Activated T-cell treated with anti-CD3 and anti-CD28 coated beads, Interleukin-2, amount 50 U/mL, for 4 hours (primary cell): Measurements from ENCODE around the gene ATP6AP2. TPM values are rescaled to one million over a fixed set of nuclear protein-coding genes. Genes with fewer than 3 reads are reported as not detected.

ENCODE experiments used
- ATAC-seq, 2 donors: fragments of 200-7000 bp; cut with Tn5 transposase; one replicate each; pipeline ENCODE4 v1.10.0; 2021
- DNase-seq: peaks from one replicate; pipeline ENCODE4 v3.0.0-alpha.2; 2020
- H3K27me3 Mint-ChIP-seq: one replicate; pipeline ENCODE4 v1.8.0; 2021; ENCODE audit warnings: low read depth, mixed read lengths
- H3K36me3 Mint-ChIP-seq: one replicate; pipeline ENCODE4 v1.8.0; 2022; ENCODE audit warnings: mixed read lengths; ENCODE audit not compliant: insufficient read depth
- H3K4me1 Mint-ChIP-seq: one replicate; pipeline ENCODE4 v1.8.0; 2021; ENCODE audit warnings: low read depth, mixed read lengths
- H3K4me3 Mint-ChIP-seq: one replicate; pipeline ENCODE4 v1.8.0; 2021; ENCODE audit warnings: mild to moderate bottlenecking, moderate library complexity, mixed read lengths
- H3K9me3 Mint-ChIP-seq: one replicate; pipeline ENCODE4 v1.8.0; 2021; ENCODE audit warnings: mixed read lengths
- total RNA-seq, 3 donors: library from RNA; stranded (reverse); gene quantifications; one replicate each; pipeline ENCODE4 v1.2.1, GENCODE V29; 2021

Gene ATP6AP2, protein sequence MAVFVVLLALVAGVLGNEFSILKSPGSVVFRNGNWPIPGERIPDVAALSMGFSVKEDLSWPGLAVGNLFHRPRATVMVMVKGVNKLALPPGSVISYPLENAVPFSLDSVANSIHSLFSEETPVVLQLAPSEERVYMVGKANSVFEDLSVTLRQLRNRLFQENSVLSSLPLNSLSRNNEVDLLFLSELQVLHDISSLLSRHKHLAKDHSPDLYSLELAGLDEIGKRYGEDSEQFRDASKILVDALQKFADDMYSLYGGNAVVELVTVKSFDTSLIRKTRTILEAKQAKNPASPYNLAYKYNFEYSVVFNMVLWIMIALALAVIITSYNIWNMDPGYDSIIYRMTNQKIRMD
- 10 to 100 TPM; 49.2 to 60.3 (median 54.3) TPM for total RNA-seq

DNA sequence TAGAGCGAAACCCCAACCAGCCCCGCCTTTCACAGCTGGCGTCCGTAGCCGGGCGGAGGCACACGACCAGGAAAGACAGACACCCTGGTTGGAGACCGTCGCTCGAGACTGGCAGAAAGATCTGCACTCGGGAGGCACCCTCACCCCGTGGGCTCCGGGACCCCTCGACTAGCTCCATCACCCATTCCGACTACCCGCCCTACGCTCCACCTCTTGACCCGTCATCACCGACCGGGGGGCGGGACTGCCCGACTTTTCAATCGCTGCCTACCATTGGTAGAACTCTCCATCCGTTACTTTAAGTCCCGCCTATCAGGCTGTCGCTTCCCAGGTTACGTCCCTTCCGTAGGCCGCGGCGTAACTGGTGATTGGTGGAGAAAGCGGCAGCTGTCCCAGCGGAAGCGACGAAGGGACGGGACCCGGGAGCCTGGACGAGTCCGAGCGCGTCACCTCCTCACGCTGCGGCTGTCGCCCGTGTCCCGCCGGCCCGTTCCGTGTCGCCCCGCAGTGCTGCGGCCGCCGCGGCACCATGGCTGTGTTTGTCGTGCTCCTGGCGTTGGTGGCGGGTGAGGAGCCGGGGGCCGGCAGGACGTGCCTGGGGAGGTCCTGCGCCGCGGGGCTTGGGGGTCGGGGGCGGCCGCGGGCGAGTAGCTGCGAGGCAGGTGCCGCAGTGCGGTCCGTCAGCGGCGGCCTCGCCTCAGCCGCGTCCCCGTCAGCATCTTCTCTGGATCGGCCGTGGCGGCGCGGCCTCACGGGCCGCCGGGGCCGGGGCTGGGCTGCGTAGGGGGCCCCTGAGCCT lies at the start of gene ATP6AP2:
ATP6AP2 (plus strand) TSS at position 434 of the 799 bp plus-strand sequence; CDS start at position 530, 96 bp downstream.
- H3K9me3 Mint-ChIP-seq, result no peaks in the 10 kb centered on the region
- H3K27me3 Mint-ChIP-seq, result no peaks in the 10 kb centered on the region
- ATAC-seq (peak; percentile 96 to 97), DNase-seq (peak; percentile 81)
- H3K4me3 Mint-ChIP-seq, result peak within 1 kb of the TSS; percentile 88
- H3K4me1 Mint-ChIP-seq, result peaks cover 29% of the 10 kb centered on the region
- peaks cover 3% of the 10 kb centered on the region for H3K36me3 Mint-ChIP-seq

DNA sequence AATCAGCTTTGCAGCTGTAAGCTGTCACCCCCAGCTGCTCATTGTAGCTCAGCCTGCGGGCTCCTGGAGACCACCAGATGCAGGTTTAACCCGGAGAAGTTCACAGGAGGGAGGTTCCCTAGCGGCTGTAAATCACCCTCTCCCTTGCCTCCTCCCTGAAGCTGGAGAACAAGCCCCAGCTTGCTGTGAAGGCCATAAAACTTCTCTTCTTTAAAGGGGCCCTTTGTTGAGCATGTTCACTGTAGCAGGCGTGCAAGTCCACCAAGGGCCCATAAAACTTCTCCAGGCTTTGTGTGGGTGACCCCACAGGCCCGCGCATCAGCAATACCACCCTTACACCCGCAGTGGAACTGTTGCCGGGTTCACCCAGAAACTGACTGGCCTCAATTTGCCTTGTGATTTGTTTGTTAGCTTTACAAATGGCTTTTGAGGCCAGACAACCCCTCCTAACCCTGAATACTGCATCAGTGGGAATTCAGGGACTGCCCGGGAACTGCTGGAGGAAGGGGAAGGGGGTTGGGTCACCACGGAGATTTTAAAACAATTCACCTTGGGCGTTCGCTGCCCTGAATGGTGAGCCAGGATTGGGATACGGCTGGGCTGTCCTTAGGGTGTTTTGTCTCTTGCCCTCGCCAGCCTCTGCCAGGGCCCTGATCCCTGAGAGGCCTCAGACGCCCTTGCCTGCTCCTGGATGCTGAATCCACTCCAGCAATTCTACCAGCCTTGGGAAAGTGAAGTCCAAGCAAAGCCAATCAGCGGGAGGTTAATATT lies 49.5 kb upstream of the ATP6AP2 start:
- no peak for DNase-seq
- H3K4me3 Mint-ChIP-seq, result no peak overlapping the region
- no peaks in the 10 kb centered on the region for H3K9me3 Mint-ChIP-seq
- H3K4me1 Mint-ChIP-seq, result no peaks in the 10 kb centered on the region
- ATAC-seq, result no peak
- no peaks in the 10 kb centered on the region for H3K36me3 Mint-ChIP-seq
- no peaks in the 10 kb centered on the region for H3K27me3 Mint-ChIP-seq

GRCh38 chrX:40537310-40537709 lies 43.5 kb upstream of the ATP6AP2 start:
- Mint-ChIP-seq H3K4me3 (no peak overlapping the region), H3K9me3 (no peaks in the 10 kb centered on the region)

DNA sequence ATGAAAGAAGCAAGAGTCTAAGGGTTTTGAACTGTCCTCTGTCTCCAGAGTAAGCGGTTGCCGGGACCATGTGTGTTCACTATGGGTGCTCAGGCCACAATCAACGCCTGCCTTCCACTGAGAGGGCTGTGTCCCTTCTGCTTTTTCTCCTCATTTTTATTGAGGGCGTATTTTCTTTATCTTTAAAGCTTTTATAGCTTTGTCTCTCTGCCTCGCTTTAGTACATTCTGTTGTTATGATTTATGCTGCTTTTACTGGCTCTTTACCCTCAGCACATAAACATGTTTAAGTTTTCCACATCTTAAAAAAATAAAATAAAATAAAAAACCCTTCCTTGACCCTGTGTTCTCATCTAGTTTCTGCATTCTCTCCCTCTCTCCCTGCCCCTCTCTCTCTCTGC lies 42.4 kb upstream of the ATP6AP2 start:
- ATAC-seq (no peak), DNase-seq (no peak)
- Mint-ChIP-seq H3K4me1 (peaks cover 23% of the 10 kb centered on the region), H3K36me3 (no peaks in the 10 kb centered on the region), H3K4me3 (no peak overlapping the region), H3K27me3 (no peaks in the 10 kb centered on the region), H3K9me3 (no peaks in the 10 kb centered on the region)

More at GRCh38 chrX:40537310-40537709, 43.5 kb upstream of the ATP6AP2 start:
- Mint-ChIP-seq H3K4me1 (peaks cover 23% of the 10 kb centered on the region), H3K36me3 (no peaks in the 10 kb centered on the region), H3K27me3 (no peaks in the 10 kb centered on the region)
- no peak for ATAC-seq
- DNase-seq, result no peak

GRCh38 chrX:40539214-40540142 lies 41.3 kb upstream of the ATP6AP2 start:
- Mint-ChIP-seq H3K9me3 (no peaks in the 10 kb centered on the region), H3K27me3 (no peaks in the 10 kb centered on the region), H3K4me3 (peak overlapping the region; percentile 29), H3K36me3 (no peaks in the 10 kb centered on the region), H3K4me1 (peaks cover 24% of the 10 kb centered on the region)
- ATAC-seq, result peak; percentile 79
- peak; percentile 51 for DNase-seq

DNA sequence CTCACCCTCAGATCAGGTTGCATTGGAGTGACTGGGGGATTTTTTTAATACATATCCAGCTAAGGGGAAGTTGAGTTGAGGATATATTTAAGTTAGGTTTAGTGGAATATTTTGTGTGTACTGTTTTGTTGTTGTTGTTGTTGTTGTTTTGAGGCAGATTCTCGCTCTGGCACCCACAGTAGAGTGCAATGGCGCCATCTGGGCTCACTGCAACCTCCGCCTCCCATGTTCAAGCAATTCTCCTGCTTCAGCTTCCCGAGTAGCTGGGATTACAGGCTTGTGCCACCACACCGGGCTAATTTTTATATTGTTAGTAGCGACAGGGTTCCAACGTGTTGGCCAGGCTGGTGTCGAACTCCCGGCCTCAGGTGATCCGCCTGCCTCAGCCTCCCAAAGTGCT lies 38.6 kb upstream of the ATP6AP2 start:
- H3K4me3 Mint-ChIP-seq, result no peak overlapping the region
- no peaks in the 10 kb centered on the region for H3K9me3 Mint-ChIP-seq
- H3K4me1 Mint-ChIP-seq, result peaks cover 24% of the 10 kb centered on the region
- no peaks in the 10 kb centered on the region for H3K27me3 Mint-ChIP-seq
- DNase-seq (no peak), ATAC-seq (no peak)
- H3K36me3 Mint-ChIP-seq, result no peaks in the 10 kb centered on the region

- DNase-seq (no peak), ATAC-seq (no peak)
- Mint-ChIP-seq H3K36me3 (no peaks in the 10 kb centered on the region), H3K27me3 (no peaks in the 10 kb centered on the region), H3K4me1 (peaks cover 23% of the 10 kb centered on the region), H3K4me3 (no peak overlapping the region), H3K9me3 (no peaks in the 10 kb centered on the region)
Observed at GRCh38 chrX:40542972-40543371, 37.8 kb upstream of the ATP6AP2 start.

GRCh38 chrX:40543661-40544328 lies 37.0 kb upstream of the ATP6AP2 start:
- no peak for ATAC-seq
- Mint-ChIP-seq H3K36me3 (no peaks in the 10 kb centered on the region), H3K4me3 (peak overlapping the region; percentile 24), H3K9me3 (no peaks in the 10 kb centered on the region), H3K4me1 (peaks cover 18% of the 10 kb centered on the region), H3K27me3 (no peaks in the 10 kb centered on the region)
- DNase-seq, result no peak

- Mint-ChIP-seq H3K9me3 (no peaks in the 10 kb centered on the region), H3K4me3 (no peak overlapping the region), H3K36me3 (no peaks in the 10 kb centered on the region), H3K4me1 (peaks cover 10% of the 10 kb centered on the region), H3K27me3 (no peaks in the 10 kb centered on the region)
- ATAC-seq, result no peak
- DNase-seq, result no peak
Observed at GRCh38 chrX:40544343-40545266, 36.2 kb upstream of the ATP6AP2 start.

DNA sequence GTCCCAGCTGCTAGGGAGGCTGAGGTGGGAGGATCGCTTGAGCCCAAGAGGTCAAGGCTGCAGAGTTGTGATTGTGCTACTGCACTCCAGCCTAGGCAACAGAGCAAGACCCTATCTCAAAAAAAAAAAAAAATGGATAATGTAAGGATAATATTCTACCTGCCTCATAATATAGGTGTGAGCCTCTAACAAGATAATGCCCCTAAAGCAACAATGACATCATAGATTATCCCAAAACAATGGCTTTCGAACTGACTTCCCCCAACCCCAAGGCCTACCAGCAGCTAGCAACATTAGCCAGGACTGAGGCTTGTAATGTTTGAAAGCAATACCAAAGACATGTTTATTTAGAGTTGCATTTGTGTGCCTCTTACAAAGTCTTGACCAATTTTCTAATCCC lies 33.9 kb upstream of the ATP6AP2 start:
- Mint-ChIP-seq H3K9me3 (no peaks in the 10 kb centered on the region), H3K4me3 (no peak overlapping the region), H3K27me3 (no peaks in the 10 kb centered on the region), H3K4me1 (peaks cover 1% of the 10 kb centered on the region), H3K36me3 (no peaks in the 10 kb centered on the region)
- no peak for ATAC-seq
- DNase-seq, result no peak

GRCh38 chrX:40550066-40550465 lies 30.7 kb upstream of the ATP6AP2 start:
- Mint-ChIP-seq H3K4me1 (no peaks in the 10 kb centered on the region), H3K4me3 (no peak overlapping the region), H3K36me3 (no peaks in the 10 kb centered on the region), H3K9me3 (no peaks in the 10 kb centered on the region), H3K27me3 (peaks cover 2% of the 10 kb centered on the region)
- no peak for ATAC-seq
- DNase-seq, result no peak

DNA sequence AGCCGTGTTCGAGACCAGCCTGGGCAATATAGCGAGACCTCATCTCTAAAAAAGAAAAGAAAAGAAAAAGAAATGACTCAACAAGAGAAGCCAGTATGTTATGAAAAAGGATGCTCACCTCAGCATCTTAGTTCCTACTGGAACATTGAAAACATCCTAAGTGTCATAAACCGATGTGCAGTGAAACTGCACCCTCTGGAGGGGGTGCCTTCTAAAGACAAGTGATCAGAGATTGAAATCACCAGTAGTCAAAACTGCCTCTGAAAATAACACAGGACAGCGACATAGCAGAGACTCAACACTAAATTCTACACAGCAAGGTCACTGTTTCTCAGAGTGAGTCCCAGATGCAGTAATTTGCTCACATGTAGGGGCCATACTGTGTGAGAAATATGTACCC lies 28.0 kb upstream of the ATP6AP2 start:
- DNase-seq (no peak), ATAC-seq (no peak)
- Mint-ChIP-seq H3K36me3 (no peaks in the 10 kb centered on the region), H3K4me1 (no peaks in the 10 kb centered on the region), H3K4me3 (no peak overlapping the region), H3K27me3 (peaks cover 2% of the 10 kb centered on the region), H3K9me3 (no peaks in the 10 kb centered on the region)
